ENCODE measurements around the gene DRP2.
"Not testable (repeated sequence)": the region's sequence is repeated elsewhere in the genome, so short reads cannot be mapped to it uniquely, and the experiment has no call there.

The DRP2 gene

GRCh38 chrX:101219116-101219863, at the start of gene DRP2:
TSS of gene DRP2 (plus strand) at chrX:101219786. CDS start at chrX:101231648, 11,862 bp downstream.
- no peak for FAIRE-seq

DNA sequence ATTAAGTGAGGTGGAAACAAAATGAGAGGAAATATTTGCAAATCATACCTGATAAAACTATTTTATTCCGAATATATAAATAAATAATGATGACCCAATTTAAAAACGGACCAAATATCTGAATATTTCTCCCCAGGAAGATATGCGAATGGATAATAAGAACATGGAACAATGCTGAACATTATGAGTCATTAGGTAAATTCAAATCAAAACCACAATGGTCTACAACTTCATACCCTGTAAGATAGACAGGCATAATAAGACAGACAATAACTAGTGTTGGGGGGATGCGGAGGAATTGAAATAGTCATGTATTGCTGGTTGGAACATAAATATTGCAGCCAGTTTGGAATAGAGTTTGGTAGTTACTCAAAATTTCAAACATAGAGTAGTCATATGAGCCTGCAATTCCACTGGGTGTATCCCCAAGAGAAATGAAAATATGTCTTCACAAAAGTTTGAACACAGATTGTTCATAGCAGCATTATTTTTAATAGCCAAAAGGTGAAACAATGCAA, 47.6 kb upstream of the DRP2 start:
- no peak for FAIRE-seq

- no peak for FAIRE-seq
Observed at GRCh38 chrX:101176439-101176838, 43.1 kb upstream of the DRP2 start.

- not testable (repeated sequence) for FAIRE-seq
Observed at GRCh38 chrX:101184876-101185275, 34.7 kb upstream of the DRP2 start.

GRCh38 chrX:101187961-101188360, 31.6 kb upstream of the DRP2 start:
- not testable (repeated sequence) for FAIRE-seq

DNA sequence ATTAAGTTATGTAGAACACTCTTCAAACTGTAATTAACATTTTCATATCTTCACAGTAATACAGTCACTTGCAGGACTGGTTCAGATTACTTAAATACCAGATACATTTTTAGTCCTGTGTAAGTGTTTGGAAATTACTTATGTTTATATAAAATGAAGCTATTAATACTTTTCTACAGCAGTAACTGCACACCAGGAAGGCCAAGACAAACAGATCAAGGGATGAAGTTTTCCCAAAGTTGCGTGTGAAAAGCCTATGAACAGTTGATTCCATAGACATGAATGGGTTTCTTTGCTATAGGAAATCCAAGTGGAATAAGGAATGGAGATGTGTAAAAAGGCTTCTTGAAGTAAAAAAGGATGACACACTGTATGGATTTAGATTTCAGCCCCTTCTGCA, 28.9 kb upstream of the DRP2 start:
- FAIRE-seq = no peak

- no peak for FAIRE-seq
Observed at GRCh38 chrX:101191217-101191750, 28.3 kb upstream of the DRP2 start.

DNA sequence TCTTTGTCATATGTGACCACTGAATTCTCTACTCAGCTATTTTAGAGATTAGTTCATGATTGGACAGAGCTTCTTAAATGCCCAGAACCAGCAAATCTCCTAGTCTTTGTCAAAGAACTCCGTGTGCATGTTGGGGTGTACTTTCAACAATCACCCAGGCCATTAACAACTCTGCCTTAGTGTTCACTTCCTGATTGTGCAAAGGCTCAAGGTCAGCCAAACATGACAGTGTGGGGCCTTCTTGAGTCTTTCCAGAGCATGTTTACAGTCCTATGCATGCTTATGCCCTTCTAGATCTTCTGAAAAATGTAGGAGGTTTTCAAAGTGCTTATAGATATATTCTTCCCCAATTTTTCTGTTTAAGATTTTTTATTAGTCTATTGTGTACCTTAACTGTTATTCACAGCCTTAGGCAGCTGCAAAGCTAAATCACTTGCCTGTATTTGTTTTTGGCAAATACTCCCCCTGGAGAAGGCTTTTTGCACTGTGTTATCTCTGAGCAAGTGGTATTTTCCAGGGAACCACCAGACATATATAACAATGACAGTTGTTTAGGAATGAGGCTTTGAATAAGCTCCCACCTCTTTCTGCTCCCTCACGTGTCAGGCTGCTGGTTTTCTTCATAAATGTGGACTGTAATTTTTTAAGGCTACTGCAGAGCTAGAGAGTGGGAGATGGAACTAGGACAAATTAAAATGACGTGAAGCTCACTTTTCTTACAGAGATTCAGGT, 24.0 kb upstream of the DRP2 start:
- FAIRE-seq = no peak

DNA sequence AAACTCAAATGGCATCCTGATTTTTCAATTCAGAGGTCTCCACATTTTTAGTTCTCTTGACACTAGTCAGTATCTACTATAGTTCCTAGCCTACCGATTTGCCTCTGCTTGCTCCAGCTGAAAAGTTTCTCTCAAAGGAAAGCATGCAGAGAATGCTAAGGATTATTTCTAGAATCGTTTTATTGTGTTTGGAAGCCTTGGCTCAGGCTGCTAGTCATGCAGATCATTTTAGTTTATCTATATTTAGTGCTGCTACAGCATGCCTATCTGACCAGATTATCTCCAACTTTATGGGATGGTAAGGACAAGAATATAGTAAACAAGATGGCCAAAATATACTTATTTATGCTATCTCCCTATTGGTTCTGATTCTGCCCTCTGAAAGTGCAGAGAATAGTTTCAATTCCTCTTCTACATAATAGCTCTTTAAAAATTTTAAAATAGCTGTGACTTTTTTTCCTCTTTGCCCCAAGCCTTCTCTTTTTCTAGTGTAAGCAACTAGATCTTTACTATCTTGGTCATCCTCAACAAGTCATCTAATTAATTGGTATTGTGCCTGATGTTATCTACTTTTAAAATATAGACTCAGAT, 15.7 kb upstream of the DRP2 start:
- FAIRE-seq = no peak

DNA sequence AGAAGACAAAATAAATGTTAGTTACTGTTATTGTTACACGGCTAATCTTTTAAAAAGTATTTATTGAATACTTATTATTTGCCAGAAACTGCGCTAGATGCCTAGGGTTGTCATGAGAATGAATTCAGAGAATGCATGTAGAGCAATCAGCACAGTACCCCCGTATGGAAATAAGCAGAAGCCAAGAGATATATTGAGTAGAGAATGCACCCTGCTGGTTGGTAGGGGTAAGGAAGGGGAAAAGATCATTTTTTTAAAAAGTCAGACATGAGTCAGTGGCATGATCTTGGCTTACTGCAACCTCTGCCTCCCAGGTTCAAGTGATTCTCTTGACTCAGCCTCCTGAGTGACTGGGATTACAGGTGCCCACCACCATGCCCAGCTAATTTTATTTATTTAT, 13.1 kb upstream of the DRP2 start:
- no peak for FAIRE-seq

DNA sequence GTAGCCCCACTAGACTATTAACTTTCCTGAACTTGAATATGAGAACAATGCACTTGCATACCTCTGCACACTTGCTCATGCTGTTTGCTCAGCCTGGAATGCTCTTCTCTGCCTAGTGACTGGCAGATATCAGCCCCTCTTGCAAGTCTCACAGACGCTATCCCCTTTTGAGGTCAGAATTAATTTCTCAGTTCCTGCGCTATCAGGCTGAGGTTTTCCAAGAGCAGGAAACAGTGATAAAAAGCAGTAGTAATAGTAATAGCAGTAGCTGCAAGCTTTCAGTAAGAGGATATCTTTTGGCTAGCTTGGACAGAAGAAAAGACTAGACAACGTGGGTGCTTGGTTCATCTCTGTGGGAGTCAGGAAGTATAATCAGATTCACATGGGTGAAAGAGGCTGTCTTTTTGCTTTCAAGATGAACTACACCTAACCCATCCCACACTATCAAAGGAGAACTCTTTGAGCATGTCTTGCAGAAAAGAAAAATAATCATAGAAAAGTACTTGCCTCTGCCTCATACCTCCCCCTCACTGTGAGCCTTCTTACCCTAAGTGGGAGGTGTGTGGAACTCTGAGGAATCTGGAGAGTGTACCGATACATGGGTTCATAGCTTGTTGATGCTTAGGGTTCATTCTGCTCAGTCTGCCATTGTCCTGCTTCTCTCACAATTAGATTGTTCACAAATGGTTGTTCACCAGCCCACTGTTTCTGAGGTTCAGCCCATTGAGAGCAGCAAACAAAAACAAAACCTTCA, 11.3 kb upstream of the DRP2 start:
- FAIRE-seq = no peak

- no peak for FAIRE-seq
Observed at GRCh38 chrX:101210630-101211029, 9.0 kb upstream of the DRP2 start.

DNA sequence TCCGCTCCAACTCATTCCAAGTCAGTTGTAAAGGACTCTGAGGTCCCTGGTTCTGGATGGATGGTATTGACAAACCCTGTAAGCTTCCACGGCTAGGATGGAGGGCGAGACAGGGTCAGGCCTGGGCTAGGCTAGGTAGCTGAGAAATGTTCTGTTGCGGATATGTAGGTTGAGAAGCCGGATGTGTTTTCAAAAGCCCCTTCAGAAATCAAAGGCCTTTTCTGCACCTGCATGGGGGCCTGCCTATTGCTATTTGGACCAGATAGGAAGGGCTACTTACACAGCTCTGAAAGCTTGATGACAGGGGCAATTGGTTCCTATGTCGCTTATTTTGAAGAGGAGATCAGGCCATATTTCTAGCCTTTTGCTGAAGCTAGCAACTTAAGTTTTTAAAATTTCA, 1.9 kb upstream of the DRP2 start:
- FAIRE-seq = no peak

- no peak for FAIRE-seq
Observed at GRCh38 chrX:101219864-101220346, 319 bp downstream of the DRP2 start.

DNA sequence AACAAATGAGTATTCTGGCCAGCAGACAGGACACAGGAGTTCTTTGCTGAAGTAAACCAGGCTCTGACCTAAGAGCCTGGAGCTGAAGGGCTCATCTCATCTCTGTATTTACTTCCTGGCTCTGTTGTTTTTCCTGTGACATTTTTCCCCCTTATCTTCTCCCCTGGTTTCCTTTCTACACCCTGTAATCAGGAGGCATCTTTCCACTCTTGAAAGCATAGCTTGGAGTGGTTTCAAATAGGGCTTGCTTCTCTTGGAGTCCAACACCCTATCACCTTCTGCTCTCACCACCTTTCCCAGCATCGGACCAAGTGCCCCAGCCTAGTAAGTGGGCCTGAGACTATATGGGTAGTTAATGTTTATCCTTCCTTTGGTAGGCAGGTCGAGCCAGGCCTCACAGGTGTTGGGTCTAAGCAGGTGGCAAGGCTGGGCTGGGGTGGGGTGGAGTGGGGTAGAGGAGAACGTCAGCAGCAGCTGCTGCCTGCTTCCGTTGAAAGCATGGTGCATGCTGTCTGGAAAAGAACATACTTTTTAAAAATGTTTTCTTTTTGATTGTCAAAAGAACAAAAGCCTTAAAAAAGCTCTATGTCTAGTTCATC, 1.2 kb downstream of the DRP2 start:
- no peak for FAIRE-seq

GRCh38 chrX:101223226-101223625, 3.6 kb downstream of the DRP2 start:
- no peak for FAIRE-seq

GRCh38 chrX:101229170-101229569, 9.6 kb downstream of the DRP2 start:
- FAIRE-seq = no peak

- FAIRE-seq = no peak
Observed at GRCh38 chrX:101230636-101231035, 11.1 kb downstream of the DRP2 start.

GRCh38 chrX:101231080-101231479, 11.5 kb downstream of the DRP2 start:
- FAIRE-seq = no peak

- FAIRE-seq = no peak
Observed at GRCh38 chrX:101232316-101232715, 12.7 kb downstream of the DRP2 start.

- no peak for FAIRE-seq
Observed at GRCh38 chrX:101237041-101237440, 17.5 kb downstream of the DRP2 start.

DNA sequence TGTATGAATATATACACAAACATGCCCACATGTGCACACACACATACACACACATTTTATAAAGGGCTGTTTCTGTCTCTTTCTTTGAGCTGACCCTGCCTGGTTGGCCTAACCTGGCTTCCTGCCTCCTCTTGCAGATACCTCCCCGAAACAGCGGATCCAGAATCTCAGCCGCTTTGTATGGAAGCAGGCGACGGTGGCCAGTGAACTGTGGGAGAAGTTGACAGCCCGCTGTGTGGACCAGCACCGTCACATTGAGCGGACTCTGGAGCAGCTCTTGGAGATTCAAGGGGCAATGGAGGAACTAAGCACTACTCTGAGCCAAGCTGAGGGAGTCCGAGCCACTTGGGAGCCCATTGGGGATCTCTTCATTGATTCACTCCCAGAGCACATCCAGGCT, 21.9 kb downstream of the DRP2 start:
- no peak for FAIRE-seq
